ENCODE data around the gene UGT1A8. TPM values are rescaled to one million over a fixed set of nuclear protein-coding genes. Genes with fewer than 3 reads are reported as not detected.

UGT1A8 gene
- total and polyA plus RNA-seq, 2 experiments from 2014 or later = 0.45 TPM; not detected in 1

GRCh38 chr2:233693963-233694362, 76.5 kb downstream of the UGT1A8 start:
- Mint-ChIP-seq H3K9me3 (no peaks in the 10 kb centered on the region), H3K4me3 (no peak overlapping the region), H3K4me1 (peaks cover 17% of the 10 kb centered on the region), H3K36me3 (ENCODE audit: low read depth) (no peaks in the 10 kb centered on the region), H3K27me3 (ENCODE audit: insufficient read depth, low read depth, poor library complexity) (peaks cover 2% of the 10 kb centered on the region), H3K27ac (no peak overlapping the region)
- Histone ChIP-seq H3K4me2 (no peak overlapping the region), H4K20me1 (replicated peaks; ENCODE audit: insufficient read depth) (no peaks in the 10 kb centered on the region), H3K79me2 (replicated peaks; ENCODE audit: insufficient read depth) (no peaks in the 10 kb centered on the region), H3F3A (replicated peaks; ENCODE audit: low read depth) (no peaks in the 10 kb centered on the region), H2AFZ (no peak overlapping the region), H3K9me2 (ENCODE audit: insufficient read depth) (peaks cover 16% of the 10 kb centered on the region; the same call in 1 of the 2 replicates), H3K27ac (ENCODE audit: low read depth) (no peak overlapping the region), H3K4me3 (no peak overlapping the region), H3K4me1 (ENCODE audit: insufficient read depth) (peaks cover 7% of the 10 kb centered on the region; the same call in 1 of the 2 replicates), H3K27me3 (ENCODE audit: insufficient read depth) (no peaks in the 10 kb centered on the region), H3K36me3 (ENCODE audit: insufficient read depth) (no peaks in the 10 kb centered on the region)
- no peak for ATAC-seq
- TF ChIP-seq STAT1 (IDR thresholded peaks at IDR 0.05; ENCODE audit: unreplicated experiment) (no peak), CTCF (conservative IDR thresholded peaks at IDR 0.05; ENCODE audit: low read depth in 2 of 2) (no peak), EZH2 (IDR thresholded peaks at IDR 0.05; ENCODE audit: low read depth, unreplicated experiment) (no peak), JUNB (IDR thresholded peaks at IDR 0.05; ENCODE audit: unreplicated experiment) (no peak), ETS1 (IDR thresholded peaks at IDR 0.05) (no peak), POLR2AphosphoS5 (IDR thresholded peaks at IDR 0.05; ENCODE audit: low read depth) (no peak), ZNF114 (CRISPR knock-in tag; IDR thresholded peaks at IDR 0.05) (no peak), EZH2phosphoT487 (IDR thresholded peaks at IDR 0.05; ENCODE audit: unreplicated experiment) (no peak), NANOG (IDR thresholded peaks at IDR 0.05; ENCODE audit: borderline replicate concordance) (no peak), ZNF462 (CRISPR knock-in tag; IDR thresholded peaks at IDR 0.05) (no peak), REST (IDR thresholded peaks at IDR 0.05; ENCODE audit: unreplicated experiment) (no peak), ZNF331 (CRISPR knock-in tag; IDR thresholded peaks at IDR 0.05; ENCODE audit: low read depth) (no peak), CREB1 (CRISPR knock-in tag; IDR thresholded peaks at IDR 0.05; ENCODE audit: low read depth) (no peak)
- DNase-seq (ENCODE audit: low spot score) = no peak
